Renal cortical epithelial cell (primary cell): ENCODE measurements around the gene ETF1. TPM values are rescaled to one million over a fixed set of nuclear protein-coding genes. Genes with fewer than 3 reads are reported as not detected.

Experiments
- DNase-seq: peaks from one replicate; pipeline ENCODE4 v3.0.0-alpha.2; 2011; ENCODE audit warnings: low read depth
- total RNA-seq: library from RNA; depleted of rRNA; stranded (reverse); fragments of >200 nt; gene quantifications from 2 replicates; pipeline ENCODE4 v1.2.3, GENCODE V29; 2014

ETF1 gene
- total RNA-seq, 1 donor from 2014 or later = 135 TPM

- peak; percentile 79 for DNase-seq
These were observed 79.0 kb downstream of the ETF1 start for GRCh38 chr5:138464008-138464387.

- DNase-seq = no peak
These were observed 79.5 kb downstream of the ETF1 start for GRCh38 chr5:138463419-138464007.

GRCh38 chr5:138461343-138462125, 81.5 kb downstream of the ETF1 start:
- peak; percentile 77 for DNase-seq

- no peak for DNase-seq
These were observed 82.9 kb downstream of the ETF1 start for GRCh38 chr5:138460032-138460693.

- DNase-seq = no peak
These were observed 83.6 kb downstream of the ETF1 start for GRCh38 chr5:138459311-138459933.

GRCh38 chr5:138458856-138459255, 84.2 kb downstream of the ETF1 start:
- DNase-seq = no peak

GRCh38 chr5:138458384-138458783, 84.7 kb downstream of the ETF1 start:
- DNase-seq = no peak

GRCh38 chr5:138457531-138458275, 85.3 kb downstream of the ETF1 start:
- no peak for DNase-seq

Other genes with a start within 250 kb of the ETF1 start
- gene CDC25C, start 211.4 kb downstream of the ETF1 start, total RNA-seq = 0.35 and 2.6 TPM in 2 replicates
- gene FAM53C, start 205.0 kb downstream of the ETF1 start, total RNA-seq = 26.2 and 29.2 TPM in 2 replicates
- gene KDM3B, start 190.6 kb downstream of the ETF1 start, total RNA-seq = 44.5 and 79.7 TPM in 2 replicates
- gene REEP2, start 104.2 kb downstream of the ETF1 start, total RNA-seq = 2.1 and 7.6 TPM in 2 replicates
- 1.2 and 12.3 TPM in 2 replicates for gene EGR1, start 77.8 kb downstream of the ETF1 start, total RNA-seq
- gene HSPA9, start 32.2 kb upstream of the ETF1 start, total RNA-seq = 386 and 419 TPM in 2 replicates
- gene CTNNA1, start 210.2 kb upstream of the ETF1 start, total RNA-seq = 624 and 687 TPM in 2 replicates